OCI-LY7 (cell line): ENCODE measurements around the gene TFDP3. TPM values are rescaled to one million over a fixed set of nuclear protein-coding genes. Genes with fewer than 3 reads are reported as not detected.

Source experiments
- BruUV-seq: library from RNA; stranded (reverse); fragments of 400-500 nt; replicated peaks from 2 replicates; lab custom pipeline; 2021; lab: Mats Ljungman, UMichigan
- CTCF ChIA-PET: fragments of 300-600 bp; sonication (Branson Sonifier 250); formaldehyde crosslinking; loops from one replicate; lab custom pipeline; 2022; ENCODE audit warnings: antibody characterized with exemption; ENCODE audit not compliant: unreplicated experiment; lab: Charles Lee
- POLR2A ChIA-PET: fragments of 300-600 bp; sonication (Branson Sonifier 250); formaldehyde crosslinking; loops from one replicate; lab custom pipeline; 2022; ENCODE audit warnings: antibody characterized with exemption; lab: Charles Lee
- DNase-seq: peaks from one replicate; pipeline ENCODE4 v3.0.0-alpha.2; 2015; ENCODE audit warnings: low spot score
- H2AFZ ChIP-seq: fragments of 200-600 bp; sonication (generic), shearing (Covaris generic); 2 replicates; pipeline ENCODE4 v1.6.1; 2014; ENCODE audit warnings: mild to moderate bottlenecking, antibody characterized with exemption, low read length, moderate library complexity
- H3K27ac ChIP-seq: fragments of 200-600 bp; sonication (generic); 2 replicates; pipeline ENCODE4 v1.5.1; 2014; ENCODE audit warnings: mixed run types, low read depth, mild to moderate bottlenecking, moderate library complexity, low read length, inconsistent platforms; ENCODE audit not compliant: poor library complexity, severe bottlenecking
- H3K36me3 ChIP-seq: fragments of 200-600 bp; sonication (generic); 2 replicates; pipeline ENCODE4 v1.6.1; 2014; ENCODE audit warnings: mild to moderate bottlenecking, antibody characterized with exemption, low read length, moderate library complexity, mixed read lengths; ENCODE audit not compliant: insufficient read depth
- H3K4me1 ChIP-seq: fragments of 200-600 bp; sonication (generic); 2 replicates; pipeline ENCODE4 v1.5.1; 2014; ENCODE audit warnings: mild to moderate bottlenecking, low read length; ENCODE audit not compliant: insufficient read depth, poor library complexity, severe bottlenecking
- H3K4me2 ChIP-seq: fragments of 200-600 bp; sonication (generic); 2 replicates; pipeline ENCODE4 v1.6.1; 2014; ENCODE audit warnings: mild to moderate bottlenecking, low read length
- H3K4me3 ChIP-seq: fragments of 200-600 bp; sonication (generic); 2 replicates; pipeline ENCODE4 v1.5.1; 2014; ENCODE audit warnings: mild to moderate bottlenecking, low read depth, low read length; ENCODE audit not compliant: poor library complexity, severe bottlenecking
- H3K79me2 ChIP-seq: fragments of 200-600 bp; sonication (generic); 2 replicates; pipeline ENCODE4 v1.6.1; 2016; ENCODE audit warnings: low read depth, mild to moderate bottlenecking, low read length, moderate library complexity, mixed read lengths; ENCODE audit not compliant: insufficient read depth
- H3K9me2 ChIP-seq: fragments of 200-600 bp; sonication (generic); 2 replicates; pipeline ENCODE4 v1.6.1; 2016; ENCODE audit warnings: mild to moderate bottlenecking, low read length, mixed read lengths; ENCODE audit not compliant: insufficient read depth
- H3K9me3 ChIP-seq: fragments of 200-600 bp; sonication (generic); 2 replicates; pipeline ENCODE4 v1.6.1; 2014; ENCODE audit warnings: mild to moderate bottlenecking, mixed run types, low read length, mixed read lengths
- H4K20me1 ChIP-seq: fragments of 200-600 bp; sonication (generic); 2 replicates; pipeline ENCODE4 v1.6.1; 2014; ENCODE audit warnings: mild to moderate bottlenecking, antibody characterized with exemption, low read length, moderate library complexity, mixed read lengths; ENCODE audit not compliant: insufficient read depth
- CTCF ChIP-seq: fragments of 200-600 bp; sonication (generic); conservative IDR thresholded peaks from 2 replicates; pipeline ENCODE4 v1.5.1; 2014; ENCODE audit warnings: mild to moderate bottlenecking, antibody characterized with exemption, low read length, moderate library complexity, mixed read lengths
- EZH2phosphoT487 ChIP-seq: fragments of 200-600 bp; sonication (generic); IDR thresholded peaks from 2 replicates; pipeline ENCODE4 v1.6.1; 2018; ENCODE audit warnings: low read depth, borderline replicate concordance, mild to moderate bottlenecking, mixed run types, antibody characterized with exemption, low read length, moderate library complexity, mixed read lengths
- intact Hi-C: fragments of 100-400 bp; cut with micrococcal nuclease; formaldehyde crosslinking; loops from one replicate; pipeline ENCODE4 v1.10.0; 2022; ENCODE audit not compliant: unreplicated experiment
- total RNA-seq, 2 experiments: library from RNA; depleted of rRNA in 1 of 2; stranded (reverse); fragments of >200 nt in 1 of 2; shearing (Covaris generic) in 1 of 2; gene quantifications; 2 replicates each; pipeline ENCODE4 v1.2.3, GENCODE V29; 2014 to 2022

TFDP3 gene
- total RNA-seq, 2 experiments from 2014 or later = not detected

GRCh38 chrX:133207751-133208150, 10.4 kb downstream of the TFDP3 start:
- Histone ChIP-seq H3K9me3 (no peaks in the 10 kb centered on the region), H3K4me1 (no peaks in the 10 kb centered on the region), H4K20me1 (no peaks in the 10 kb centered on the region), H2AFZ (no peak overlapping the region), H3K9me2 (no peaks in the 10 kb centered on the region), H3K27ac (no peak overlapping the region), H3K79me2 (no peaks in the 10 kb centered on the region), H3K4me3 (no peak overlapping the region), H3K36me3 (no peaks in the 10 kb centered on the region), H3K4me2 (no peak overlapping the region)
- BruUV-seq = no TSS peak
- TF ChIP-seq CTCF (no peak), EZH2phosphoT487 (no peak)
- ChIA-PET POLR2A (no interaction called here), CTCF (no interaction called here)
- no peak for DNase-seq
- intact Hi-C loops = no loop called here

- intact Hi-C loops = no loop called here
- Histone ChIP-seq H3K9me3 (no peaks in the 10 kb centered on the region), H3K27ac (no peak overlapping the region), H4K20me1 (no peaks in the 10 kb centered on the region), H3K36me3 (no peaks in the 10 kb centered on the region), H3K4me2 (no peak overlapping the region), H3K79me2 (no peaks in the 10 kb centered on the region), H2AFZ (no peak overlapping the region), H3K4me3 (no peak overlapping the region), H3K9me2 (no peaks in the 10 kb centered on the region), H3K4me1 (no peaks in the 10 kb centered on the region)
- BruUV-seq = no TSS peak
- no peak for DNase-seq
- POLR2A ChIA-PET = no interaction called here
- TF ChIP-seq EZH2phosphoT487 (no peak), CTCF (no peak)
- CTCF ChIA-PET = no interaction called here
Observed at GRCh38 chrX:133191739-133192039, 26.5 kb downstream of the TFDP3 start.

- POLR2A ChIA-PET = interaction anchor here (0.6 kb wide), 1 partner anchor 21 kb away, joined by 3 read pairs; no protein-coding TSS in a partner anchor
- Histone ChIP-seq H3K79me2 (no peaks in the 10 kb centered on the region), H3K36me3 (no peaks in the 10 kb centered on the region), H3K27ac (no peak overlapping the region), H4K20me1 (no peaks in the 10 kb centered on the region), H3K4me2 (no peak overlapping the region), H3K4me1 (no peaks in the 10 kb centered on the region), H3K9me3 (no peaks in the 10 kb centered on the region), H2AFZ (no peak overlapping the region), H3K9me2 (no peaks in the 10 kb centered on the region), H3K4me3 (no peak overlapping the region)
- intact Hi-C loops = no loop called here
- no TSS peak for BruUV-seq
- CTCF ChIA-PET = no interaction called here
- TF ChIP-seq EZH2phosphoT487 (no peak), CTCF (no peak)
- DNase-seq = no peak
Observed at GRCh38 chrX:133190877-133191738, 27.0 kb downstream of the TFDP3 start.
